Astrocyte (in vitro differentiated cells and primary cell): ENCODE data around the gene NIPAL3.

Experiments
- CTCF ChIP-seq: IDR thresholded peaks from 2 replicates; pipeline ENCODE4 v1.5.1; 2011; ENCODE audit warnings: low read depth, mild to moderate bottlenecking, inconsistent platforms, low read length, moderate library complexity; ENCODE audit not compliant: insufficient read depth
- EZH2 ChIP-seq: IDR thresholded peaks from 2 replicates; pipeline ENCODE4 v1.6.1; 2012; ENCODE audit warnings: mild to moderate bottlenecking, low read length, inconsistent platforms; ENCODE audit not compliant: insufficient read depth

GRCh38 chr1:24438423-24438901 lies 22.9 kb downstream of the NIPAL3 start:
- no peak for TF ChIP-seq CTCF
- no peak for TF ChIP-seq EZH2
